ENCODE results near the gene ZMIZ1.

ZMIZ1 gene

GRCh38 chr10:79243181-79244067, 174.7 kb downstream of the ZMIZ1 start:
- peak overlapping the region; percentile 8 to 49 for H3K4me3 ChIP-seq (replicated peaks in 1 of 2; ENCODE audit: low read depth in 2 of 2, low read length in 2 of 2)
- no peak for TF ChIP-seq CTCF (IDR thresholded peaks at IDR 0.05; ENCODE audit: low read depth, low read length)
- no peak for DNase-seq (ENCODE audit: low read depth in 2 of 2)

GRCh38 chr10:79244068-79244442, 175.3 kb downstream of the ZMIZ1 start:
- no peak for TF ChIP-seq CTCF (IDR thresholded peaks at IDR 0.05; ENCODE audit: low read depth, low read length)
- DNase-seq (ENCODE audit: low read depth in 2 of 2), result no peak
- H3K4me3 ChIP-seq (replicated peaks in 1 of 2; ENCODE audit: low read depth in 2 of 2, low read length in 2 of 2), result peak overlapping the region in 1 of 2 donors; percentile 2

- no peak for TF ChIP-seq CTCF (IDR thresholded peaks at IDR 0.05; ENCODE audit: low read depth, low read length)
- H3K4me3 ChIP-seq (replicated peaks in 1 of 2; ENCODE audit: low read depth in 2 of 2, low read length in 2 of 2), result no peak overlapping the region
- DNase-seq (ENCODE audit: low read depth in 2 of 2), result peak in 1 of 2 donors; percentile 25
Measured at GRCh38 chr10:79244841-79245504, 176.2 kb downstream of the ZMIZ1 start.

GRCh38 chr10:79245539-79246208, 176.9 kb downstream of the ZMIZ1 start:
- no peak for TF ChIP-seq CTCF (IDR thresholded peaks at IDR 0.05; ENCODE audit: low read depth, low read length)
- no peak overlapping the region for H3K4me3 ChIP-seq (replicated peaks in 1 of 2; ENCODE audit: low read depth in 2 of 2, low read length in 2 of 2)
- peak in 1 of 2 donors; percentile 38 for DNase-seq (ENCODE audit: low read depth in 2 of 2)

- no peak for TF ChIP-seq CTCF (IDR thresholded peaks at IDR 0.05; ENCODE audit: low read depth, low read length)
- H3K4me3 ChIP-seq (replicated peaks in 1 of 2; ENCODE audit: low read depth in 2 of 2, low read length in 2 of 2), result no peak overlapping the region
- DNase-seq (ENCODE audit: low read depth in 2 of 2), result peak; percentile 47 to 49
Measured at GRCh38 chr10:79246209-79246581, 177.4 kb downstream of the ZMIZ1 start.

GRCh38 chr10:79246606-79247275, 178.0 kb downstream of the ZMIZ1 start:
- no peak overlapping the region for H3K4me3 ChIP-seq (replicated peaks in 1 of 2; ENCODE audit: low read depth in 2 of 2, low read length in 2 of 2)
- TF ChIP-seq CTCF (IDR thresholded peaks at IDR 0.05; ENCODE audit: low read depth, low read length), result no peak
- peak; percentile 53 to 90 for DNase-seq (ENCODE audit: low read depth in 2 of 2)

Data from cardiac fibroblast (primary cell).